ENCODE data around the gene STAT4. TPM values are rescaled to one million over a fixed set of nuclear protein-coding genes. Genes with fewer than 3 reads are reported as not detected.

Gene STAT4
- polyA plus RNA-seq, 1 of the 3 experiments (the other 2 are of a cell fraction), result 0.12 TPM

DNA sequence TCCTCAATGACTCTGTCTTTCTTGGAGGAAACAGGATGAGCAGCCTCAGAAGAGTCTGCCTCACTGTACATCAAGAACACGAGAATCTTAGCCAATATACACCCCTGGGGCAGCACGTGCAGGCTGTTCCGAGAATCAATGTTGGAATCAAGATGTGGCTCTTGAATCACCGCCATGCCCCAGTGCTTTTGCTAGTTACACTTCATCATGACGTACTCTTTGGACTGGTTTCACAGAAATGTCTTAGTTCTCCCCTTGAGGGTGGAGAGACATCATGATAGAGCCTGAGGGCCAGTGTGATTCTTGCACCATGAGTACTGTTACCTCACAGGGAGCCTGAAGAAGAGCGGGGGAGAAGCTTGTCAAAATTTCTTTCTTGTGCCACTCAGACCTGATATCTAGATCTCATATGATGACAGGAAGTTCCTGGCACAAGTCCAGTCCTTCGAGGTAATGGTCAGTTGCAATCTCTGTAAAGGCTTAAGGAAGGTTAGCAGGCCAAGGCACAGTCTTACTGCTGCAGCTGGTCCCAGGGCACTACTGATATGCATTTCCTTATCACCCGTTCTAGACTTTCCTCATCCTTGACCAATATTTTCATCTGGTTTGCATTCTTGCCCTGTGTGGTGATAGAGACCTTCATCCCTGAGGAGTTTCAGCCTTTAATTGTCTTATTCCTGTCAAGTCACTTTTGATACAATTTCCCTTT is 28.2 kb upstream of the STAT4 start:
- Histone ChIP-seq H3K9me3 (no peaks in the 10 kb centered on the region), H3K27ac (ENCODE audit: low read depth in 2 of 2, low read length in 1 of 2) (no peak overlapping the region), H2AFZ (ENCODE audit: low read depth) (no peak overlapping the region), H3K36me3 (replicated peaks in 1 of 2; ENCODE audit: control insufficient read depth in 1 of 2, insufficient read depth in 2 of 2, low read length in 1 of 2) (no peaks in the 10 kb centered on the region), H3K4me1 (ENCODE audit: control insufficient read depth in 1 of 2, insufficient read depth in 2 of 2, low read depth in 1 of 2, low read length in 1 of 2) (no peaks in the 10 kb centered on the region), H3K4me3 (ENCODE audit: low read depth in 2 of 2, low read length in 1 of 2) (no peak overlapping the region), H3K27me3 (ENCODE audit: insufficient read depth) (no peaks in the 10 kb centered on the region), H3K9ac (no peak overlapping the region), H3K79me2 (ENCODE audit: insufficient read depth) (no peaks in the 10 kb centered on the region), H3K4me2 (no peak overlapping the region), H4K20me1 (ENCODE audit: insufficient read depth) (no peaks in the 10 kb centered on the region), H3F3A (replicated peaks; ENCODE audit: insufficient read depth) (no peaks in the 10 kb centered on the region), H3K9me2 (no peaks in the 10 kb centered on the region)
- ChIA-PET CTCF (interaction anchor here (0.7 to 2.1 kb wide), 3 partner anchors 14 to 376 kb away, joined by 4 to 9 read pairs (median 4); no protein-coding TSS in a partner anchor), POLR2A (no interaction called here)
- WGBS (ENCODE audit: low lambda C conversion rate), result 74% methylated on average over 8 of the region's 8 CpGs
- TF ChIP-seq MXI1 (IDR thresholded peaks at IDR 0.05; ENCODE audit: low read depth, low read length) (no peak), SMC3 (IDR thresholded peaks at IDR 0.05; ENCODE audit: low read depth, low read length) (no peak), GABPA (IDR thresholded peaks at IDR 0.05; ENCODE audit: low read depth) (no peak), RXRA (IDR thresholded peaks at IDR 0.05; ENCODE audit: borderline replicate concordance, low read depth) (no peak), REST (IDR thresholded peaks at IDR 0.05; ENCODE audit: low read depth, low read length) (no peak), CHD2 (IDR thresholded peaks at IDR 0.05; ENCODE audit: low read length, partially characterized antibody) (no peak), NRF1 (IDR thresholded peaks at IDR 0.05; ENCODE audit: low read depth, low read length) (no peak), FOSL2 (IDR thresholded peaks at IDR 0.05; ENCODE audit: borderline replicate concordance, low read depth) (no peak)
- TF ChIP-seq, protein P1, sequence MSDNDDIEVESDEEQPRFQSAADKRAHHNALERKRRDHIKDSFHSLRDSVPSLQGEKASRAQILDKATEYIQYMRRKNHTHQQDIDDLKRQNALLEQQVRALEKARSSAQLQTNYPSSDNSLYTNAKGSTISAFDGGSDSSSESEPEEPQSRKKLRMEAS (IDR thresholded peaks at IDR 0.05; ENCODE audit: low read depth), result no peak
- DNase-seq, result no peak

DNA sequence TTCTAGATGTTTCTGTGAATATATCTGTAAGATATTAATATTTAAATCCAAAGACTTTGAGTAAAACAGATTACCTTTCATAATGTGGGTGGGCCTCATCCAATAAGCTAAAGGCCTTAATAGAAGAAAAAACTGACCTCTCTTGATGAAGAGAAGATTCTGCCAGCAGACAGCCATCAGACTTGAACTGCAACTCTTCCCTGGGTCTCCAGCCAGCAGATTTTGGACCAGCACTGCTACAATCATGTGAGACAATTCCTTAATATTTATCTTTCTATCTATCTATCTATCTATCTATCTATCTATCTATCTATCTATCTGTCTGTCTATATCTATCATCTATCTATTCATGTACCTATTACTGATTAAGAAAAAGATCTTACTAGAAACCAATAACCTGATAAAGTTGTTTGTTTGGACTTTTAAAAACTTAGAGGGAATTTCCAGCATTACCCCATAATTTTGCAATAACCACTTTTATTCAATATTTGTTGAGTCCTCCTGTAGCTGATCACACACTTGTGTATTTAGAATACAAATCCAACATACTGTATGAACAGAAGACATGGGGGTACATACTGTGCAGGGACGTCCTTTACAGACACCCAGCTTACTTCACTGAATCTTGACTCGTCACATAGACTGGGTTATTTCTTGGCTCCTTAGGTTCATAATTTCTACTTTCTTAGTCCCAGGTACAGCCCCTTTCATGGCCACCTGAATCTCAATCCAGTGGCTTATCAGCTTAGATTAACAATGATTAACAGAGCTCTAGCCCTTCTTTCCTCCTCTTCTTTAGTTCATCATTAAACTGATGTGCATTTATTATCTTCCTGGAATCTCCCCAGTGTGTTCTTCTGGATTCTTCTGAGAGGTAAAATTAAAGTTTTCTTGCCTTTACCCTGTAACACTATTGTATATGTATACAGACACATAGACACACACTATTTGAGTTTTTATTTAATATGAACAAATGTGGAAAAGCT is 27.2 kb upstream of the STAT4 start:
- no peak for DNase-seq
- POLR2A ChIA-PET, result no interaction called here
- TF ChIP-seq NFIC (IDR thresholded peaks at IDR 0.05; ENCODE audit: borderline replicate concordance) (no peak), IRF3 (IDR thresholded peaks at IDR 0.05; ENCODE audit: low read depth, low read length) (no peak), ELF1 (IDR thresholded peaks at IDR 0.05) (no peak), REST (IDR thresholded peaks at IDR 0.05; ENCODE audit: low read depth, low read length) (no peak)
- TF ChIP-seq, protein P2, sequence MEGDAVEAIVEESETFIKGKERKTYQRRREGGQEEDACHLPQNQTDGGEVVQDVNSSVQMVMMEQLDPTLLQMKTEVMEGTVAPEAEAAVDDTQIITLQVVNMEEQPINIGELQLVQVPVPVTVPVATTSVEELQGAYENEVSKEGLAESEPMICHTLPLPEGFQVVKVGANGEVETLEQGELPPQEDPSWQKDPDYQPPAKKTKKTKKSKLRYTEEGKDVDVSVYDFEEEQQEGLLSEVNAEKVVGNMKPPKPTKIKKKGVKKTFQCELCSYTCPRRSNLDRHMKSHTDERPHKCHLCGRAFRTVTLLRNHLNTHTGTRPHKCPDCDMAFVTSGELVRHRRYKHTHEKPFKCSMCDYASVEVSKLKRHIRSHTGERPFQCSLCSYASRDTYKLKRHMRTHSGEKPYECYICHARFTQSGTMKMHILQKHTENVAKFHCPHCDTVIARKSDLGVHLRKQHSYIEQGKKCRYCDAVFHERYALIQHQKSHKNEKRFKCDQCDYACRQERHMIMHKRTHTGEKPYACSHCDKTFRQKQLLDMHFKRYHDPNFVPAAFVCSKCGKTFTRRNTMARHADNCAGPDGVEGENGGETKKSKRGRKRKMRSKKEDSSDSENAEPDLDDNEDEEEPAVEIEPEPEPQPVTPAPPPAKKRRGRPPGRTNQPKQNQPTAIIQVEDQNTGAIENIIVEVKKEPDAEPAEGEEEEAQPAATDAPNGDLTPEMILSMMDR (IDR thresholded peaks at IDR 0.05), result no peak

More for the DNA sequence above, 27.2 kb upstream of the STAT4 start:
- Histone ChIP-seq H2AFZ (ENCODE audit: low read depth) (no peak overlapping the region), H3K36me3 (replicated peaks in 1 of 2; ENCODE audit: control insufficient read depth in 1 of 2, insufficient read depth in 2 of 2, low read length in 1 of 2) (no peaks in the 10 kb centered on the region), H3F3A (replicated peaks; ENCODE audit: insufficient read depth) (peaks cover 6% of the 10 kb centered on the region), H3K9me3 (no peaks in the 10 kb centered on the region), H3K4me2 (no peak overlapping the region), H3K27me3 (ENCODE audit: insufficient read depth) (no peaks in the 10 kb centered on the region), H3K9me2 (no peaks in the 10 kb centered on the region), H3K27ac (ENCODE audit: low read depth in 2 of 2, low read length in 1 of 2) (no peak overlapping the region), H3K79me2 (ENCODE audit: insufficient read depth) (no peaks in the 10 kb centered on the region), H3K4me1 (ENCODE audit: control insufficient read depth in 1 of 2, insufficient read depth in 2 of 2, low read depth in 1 of 2, low read length in 1 of 2) (peaks cover 0 to under 1% of the 10 kb centered on the region in 2 experiments; a peak in 2 of 4 replicates), H3K4me3 (ENCODE audit: low read depth in 2 of 2, low read length in 1 of 2) (no peak overlapping the region), H3K9ac (no peak overlapping the region), H4K20me1 (ENCODE audit: insufficient read depth) (no peaks in the 10 kb centered on the region)
- CTCF ChIA-PET, result interaction anchor here (0.9 to 2.1 kb wide), 2 partner anchors 13 to 22 kb away, joined by 4 to 9 read pairs; no protein-coding TSS in a partner anchor
- WGBS (ENCODE audit: low lambda C conversion rate), result 74% methylated on average over 2 of the region's 2 CpGs
